Thoracic aorta (tissue), 2 donors: ENCODE measurements around the gene AHRR. TPM values are rescaled to one million over a fixed set of nuclear protein-coding genes. Genes with fewer than 3 reads are reported as not detected.

Experiments
- ATAC-seq: fragments of 150-250 bp; one replicate; pipeline ENCODE4 v1.8.0; 2017; ENCODE audit warnings: low read depth; ENCODE audit not compliant: insufficient number of reproducible peaks, low FRiP score
- DNase-seq: peaks from one replicate; pipeline ENCODE4 v3.0.0-alpha.2; 2020; ENCODE audit warnings: low spot score
- H3K27ac ChIP-seq, 2 donors: fragments of 200-600 bp; sonication (generic); 1 replicate in 1 of 2; 2 replicates in 1 of 2; pipeline ENCODE4 v1.5.1; 2016; ENCODE audit warnings: mild to moderate bottlenecking in 2 of 2, moderate library complexity in 2 of 2
- H3K27me3 ChIP-seq: fragments of 200-600 bp; sonication (generic); replicated peaks from 2 replicates; pipeline ENCODE4 v1.6.0; 2016; ENCODE audit warnings: mild to moderate bottlenecking; ENCODE audit not compliant: insufficient read depth
- H3K36me3 ChIP-seq: fragments of 200-600 bp; sonication (generic); one replicate; pipeline ENCODE4 v1.5.1; 2016
- H3K4me1 ChIP-seq, 2 donors: fragments of 200-600 bp; sonication (generic); 1 replicate in 1 of 2; 2 replicates in 1 of 2; pipeline versions ENCODE4 v1.5.1 to v1.6.0; 2016; ENCODE audit warnings: low read depth in 2 of 2, mild to moderate bottlenecking in 1 of 2; ENCODE audit not compliant: control insufficient read depth in 1 of 2
- H3K4me3 ChIP-seq: fragments of 200-600 bp; sonication (generic); 2 replicates; pipeline ENCODE4 v1.5.1; 2016; ENCODE audit warnings: mild to moderate bottlenecking
- H3K9me3 ChIP-seq: fragments of 200-600 bp; sonication (generic); 2 replicates; pipeline ENCODE4 v1.5.1; 2016
- total RNA-seq, 2 donors: library from RNA; depleted of rRNA; stranded (reverse); fragments of >200 nt; gene quantifications; one replicate each; pipeline versions ENCODE4 v1.1.0 to v1.2.3, GENCODE V29; 2016
- TF ChIP-seq, protein P1 (sequence below): fragments of 200-600 bp; sonication (generic); IDR thresholded peaks from one replicate; pipeline ENCODE4 v1.5.1; 2019; ENCODE audit warnings: antibody characterized with exemption

AHRR gene
- total RNA-seq, 2 donors from 2014 or later, result 0.85 to 3.1 TPM

DNA sequence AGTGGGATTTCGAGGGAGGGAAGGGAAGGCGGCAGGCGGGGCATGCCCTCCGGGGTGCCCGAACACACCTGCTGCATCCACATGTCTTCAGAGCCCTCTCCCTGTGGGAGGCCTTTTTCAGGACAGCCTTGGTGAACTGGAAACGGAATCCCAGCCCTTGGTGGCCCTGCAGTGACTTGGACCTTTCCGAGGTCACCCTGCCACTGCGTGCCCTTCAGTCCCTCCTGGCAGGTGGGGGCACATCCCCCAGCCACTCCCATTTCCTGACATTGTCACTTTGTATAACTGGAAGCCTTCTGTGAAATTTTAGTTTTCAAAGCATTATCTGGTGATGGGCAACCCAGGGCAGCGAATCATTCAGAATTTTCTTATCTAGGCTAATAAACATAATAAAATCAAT, 11.0 kb upstream of the AHRR start:
- no peak for ATAC-seq
- H3K4me1 ChIP-seq, result no peaks in the 10 kb centered on the region

DNA sequence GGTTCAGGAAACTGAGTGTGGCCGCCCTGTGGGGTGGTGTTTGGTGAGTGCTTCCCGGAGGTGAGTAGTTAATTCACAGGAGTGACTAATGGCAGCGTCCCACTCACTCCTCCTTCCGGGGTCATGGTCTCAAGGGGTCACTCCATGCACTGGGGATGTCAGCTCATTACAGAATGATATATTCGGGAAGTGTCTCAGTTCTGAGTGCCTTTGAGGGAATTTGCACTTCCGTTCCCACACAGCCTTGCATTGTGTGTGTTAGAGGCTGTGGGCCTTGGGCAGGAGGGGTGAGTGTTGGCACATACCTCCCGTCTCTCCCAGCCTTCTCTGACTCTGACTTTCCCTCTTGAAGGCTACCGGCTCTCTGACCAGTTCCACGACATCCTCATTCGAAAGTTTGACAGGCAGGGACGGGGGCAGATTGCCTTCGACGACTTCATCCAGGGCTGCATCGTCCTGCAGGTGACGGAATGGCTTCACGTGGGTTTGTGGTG, 10.5 kb upstream of the AHRR start:
- Histone ChIP-seq H3K9me3 (no peaks in the 10 kb centered on the region), H3K27me3 (no peaks in the 10 kb centered on the region), H3K27ac (no peak overlapping the region), H3K4me3 (no peak overlapping the region), H3K36me3 (peaks cover 24% of the 10 kb centered on the region), H3K4me1 (no peaks in the 10 kb centered on the region)
- DNase-seq, result no peak
- ATAC-seq, result no peak
- TF ChIP-seq, protein P1, sequence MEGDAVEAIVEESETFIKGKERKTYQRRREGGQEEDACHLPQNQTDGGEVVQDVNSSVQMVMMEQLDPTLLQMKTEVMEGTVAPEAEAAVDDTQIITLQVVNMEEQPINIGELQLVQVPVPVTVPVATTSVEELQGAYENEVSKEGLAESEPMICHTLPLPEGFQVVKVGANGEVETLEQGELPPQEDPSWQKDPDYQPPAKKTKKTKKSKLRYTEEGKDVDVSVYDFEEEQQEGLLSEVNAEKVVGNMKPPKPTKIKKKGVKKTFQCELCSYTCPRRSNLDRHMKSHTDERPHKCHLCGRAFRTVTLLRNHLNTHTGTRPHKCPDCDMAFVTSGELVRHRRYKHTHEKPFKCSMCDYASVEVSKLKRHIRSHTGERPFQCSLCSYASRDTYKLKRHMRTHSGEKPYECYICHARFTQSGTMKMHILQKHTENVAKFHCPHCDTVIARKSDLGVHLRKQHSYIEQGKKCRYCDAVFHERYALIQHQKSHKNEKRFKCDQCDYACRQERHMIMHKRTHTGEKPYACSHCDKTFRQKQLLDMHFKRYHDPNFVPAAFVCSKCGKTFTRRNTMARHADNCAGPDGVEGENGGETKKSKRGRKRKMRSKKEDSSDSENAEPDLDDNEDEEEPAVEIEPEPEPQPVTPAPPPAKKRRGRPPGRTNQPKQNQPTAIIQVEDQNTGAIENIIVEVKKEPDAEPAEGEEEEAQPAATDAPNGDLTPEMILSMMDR, result no peak

More for the DNA sequence above, 11.0 kb upstream of the AHRR start:
- no peak for DNase-seq
- no peaks in the 10 kb centered on the region for H3K9me3 ChIP-seq
- no peaks in the 10 kb centered on the region for H3K27me3 ChIP-seq
- H3K36me3 ChIP-seq, result peaks cover 24% of the 10 kb centered on the region
- no peak overlapping the region for H3K4me3 ChIP-seq
- TF ChIP-seq, protein P1, result no peak
- no peak overlapping the region for H3K27ac ChIP-seq

DNA sequence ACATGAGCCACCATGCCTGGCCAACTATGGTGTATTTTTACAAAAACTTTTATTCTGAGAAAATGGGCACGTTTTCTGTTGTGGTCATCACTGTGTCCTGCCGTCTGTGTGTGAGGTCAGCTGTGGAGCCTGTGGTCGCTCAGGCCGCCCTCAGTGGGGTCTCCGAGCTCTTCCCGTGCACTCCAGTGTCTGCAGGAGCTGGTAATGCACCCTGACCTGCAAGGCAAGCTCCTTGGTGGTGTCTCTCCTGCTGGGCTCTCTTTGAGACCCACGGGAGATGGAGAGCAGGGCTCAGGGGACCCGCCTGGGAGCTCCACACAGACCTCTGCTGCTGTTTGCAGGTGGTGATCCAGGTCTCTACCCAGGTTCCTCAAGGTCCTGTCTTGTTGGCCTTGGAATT, 9.6 kb upstream of the AHRR start:
- no peak overlapping the region for H3K27ac ChIP-seq
- no peaks in the 10 kb centered on the region for H3K4me1 ChIP-seq
- H3K4me3 ChIP-seq, result no peak overlapping the region
- peaks cover 15% of the 10 kb centered on the region for H3K36me3 ChIP-seq
- no peak for ATAC-seq
- DNase-seq, result no peak
- H3K9me3 ChIP-seq, result no peaks in the 10 kb centered on the region
- no peaks in the 10 kb centered on the region for H3K27me3 ChIP-seq
- TF ChIP-seq, protein P1, result no peak

DNA sequence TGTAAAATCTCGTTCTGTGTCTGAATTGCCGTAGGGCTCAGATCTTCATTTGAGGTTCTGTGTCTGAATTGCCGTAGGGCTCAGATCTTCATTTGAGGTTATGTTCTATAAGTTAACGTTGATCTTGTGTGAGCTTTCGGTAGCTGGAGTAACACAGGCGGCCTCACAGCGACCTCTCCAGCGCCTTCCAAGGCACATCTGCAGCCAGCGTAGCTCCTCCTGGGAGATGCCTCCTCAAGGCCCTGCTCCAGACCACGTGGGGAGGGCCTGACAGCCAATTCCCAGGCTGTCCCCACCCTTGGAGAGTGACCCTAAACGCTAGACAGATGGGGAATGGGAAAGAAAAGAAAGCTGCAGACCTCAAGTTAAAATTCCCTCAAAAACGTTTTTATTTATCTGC, 8.7 kb upstream of the AHRR start:
- TF ChIP-seq, protein P1, result no peak
- Histone ChIP-seq H3K36me3 (peaks cover 12% of the 10 kb centered on the region), H3K9me3 (no peaks in the 10 kb centered on the region), H3K27ac (no peak overlapping the region), H3K4me3 (no peak overlapping the region), H3K4me1 (no peaks in the 10 kb centered on the region), H3K27me3 (no peaks in the 10 kb centered on the region)
- ATAC-seq (no peak), DNase-seq (no peak)

DNA sequence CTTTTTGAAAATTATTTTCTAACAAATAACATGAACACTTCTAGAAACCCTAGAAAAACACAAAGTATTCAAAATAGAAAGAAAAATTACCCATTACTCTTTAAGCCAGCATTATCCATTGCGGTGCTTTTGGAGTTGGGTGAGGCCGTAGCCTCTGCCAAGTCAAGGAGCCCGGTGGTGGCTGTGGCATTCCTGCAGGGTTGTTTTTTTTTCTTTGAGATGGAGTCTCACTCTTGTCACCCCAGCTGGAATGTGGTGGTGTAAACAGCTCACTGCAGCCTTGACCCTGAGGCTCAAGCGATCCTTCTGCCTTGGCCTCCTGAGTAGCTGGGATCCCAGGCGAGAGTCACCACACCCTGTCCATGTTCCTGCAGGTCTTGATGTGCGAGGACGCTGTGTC, 8.2 kb upstream of the AHRR start:
- Histone ChIP-seq H3K27ac (no peak overlapping the region), H3K36me3 (peaks cover 12% of the 10 kb centered on the region)
- no peak for DNase-seq

More for the DNA sequence above, 8.2 kb upstream of the AHRR start:
- Histone ChIP-seq H3K4me1 (no peaks in the 10 kb centered on the region), H3K27me3 (no peaks in the 10 kb centered on the region), H3K4me3 (no peak overlapping the region), H3K9me3 (no peaks in the 10 kb centered on the region)
- TF ChIP-seq, protein P1, result no peak
- no peak for ATAC-seq
